Stimulated activated CD8-positive, alpha-beta memory T cell treated with anti-CD3 and anti-CD28 coated beads, Interleukin-4, amount 100 ng/mL, for 24 hours (primary cell): ENCODE measurements around the gene RASGRF2.

ENCODE experiments used
- DNase-seq: peaks from one replicate; pipeline ENCODE4 v3.0.0-alpha.2; 2020; ENCODE audit warnings: low read depth

Gene RASGRF2

GRCh38 chr5:80951366-80951765 is 8.8 kb upstream of the RASGRF2 start:
- no peak for DNase-seq

- DNase-seq, result no peak
Measured at GRCh38 chr5:80953587-80953986, 6.6 kb upstream of the RASGRF2 start.

- DNase-seq, result no peak
Measured at GRCh38 chr5:80955082-80955590, 5.0 kb upstream of the RASGRF2 start.

GRCh38 chr5:80956272-80956671 is 3.9 kb upstream of the RASGRF2 start:
- no peak for DNase-seq

DNA sequence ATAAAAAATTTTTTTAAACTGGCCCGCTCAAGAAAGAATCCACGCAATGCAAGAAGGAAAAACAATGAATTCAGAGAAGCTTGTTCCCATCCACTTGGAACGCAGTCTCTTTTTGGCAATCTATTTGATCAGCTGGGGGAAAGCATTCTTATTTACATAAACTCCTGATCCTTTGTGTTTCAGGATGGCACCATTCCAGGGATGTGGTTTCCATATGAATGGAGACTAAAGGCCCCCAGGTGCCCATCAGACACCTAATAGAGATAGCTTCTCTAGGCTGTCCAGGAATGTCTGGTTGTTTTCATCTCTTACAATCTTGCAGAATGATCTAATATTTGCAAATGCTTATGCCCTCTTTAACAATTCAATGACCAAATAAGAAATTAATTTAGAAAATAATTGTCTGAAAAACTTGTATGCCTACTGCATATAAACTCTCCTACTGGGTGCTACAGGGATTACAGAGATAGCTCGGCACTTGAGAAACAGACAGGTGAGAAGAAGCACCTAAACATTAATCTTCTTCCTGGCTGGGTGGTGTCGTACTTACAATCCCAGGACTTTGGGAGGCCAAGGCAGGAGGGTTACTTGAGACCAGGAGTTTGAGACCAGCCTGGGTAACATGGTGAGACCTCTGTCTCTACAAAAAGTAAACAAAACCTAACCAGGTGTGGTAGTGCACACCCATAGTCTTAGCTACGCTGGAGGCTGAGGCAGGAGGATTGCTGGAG is 3.0 kb upstream of the RASGRF2 start:
- DNase-seq, result no peak

DNA sequence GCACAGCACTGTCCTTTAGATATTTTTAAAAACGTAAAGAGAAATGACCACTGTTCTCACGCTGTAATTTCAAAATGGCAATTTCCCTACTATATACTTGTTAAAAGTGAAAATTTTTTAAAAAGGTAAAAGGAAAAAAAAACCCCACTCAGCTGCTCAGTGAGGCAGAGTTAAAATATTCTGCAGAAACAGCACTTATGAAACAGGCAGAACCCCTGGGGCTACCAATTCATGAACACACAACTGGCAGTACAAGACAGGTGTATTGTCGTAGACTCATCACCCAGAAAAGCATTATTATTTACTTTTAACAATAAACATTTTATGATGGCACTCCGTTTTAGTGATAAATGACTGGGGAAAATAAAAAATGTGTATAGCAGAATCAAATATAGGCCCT is 1.5 kb upstream of the RASGRF2 start:
- no peak for DNase-seq

DNA sequence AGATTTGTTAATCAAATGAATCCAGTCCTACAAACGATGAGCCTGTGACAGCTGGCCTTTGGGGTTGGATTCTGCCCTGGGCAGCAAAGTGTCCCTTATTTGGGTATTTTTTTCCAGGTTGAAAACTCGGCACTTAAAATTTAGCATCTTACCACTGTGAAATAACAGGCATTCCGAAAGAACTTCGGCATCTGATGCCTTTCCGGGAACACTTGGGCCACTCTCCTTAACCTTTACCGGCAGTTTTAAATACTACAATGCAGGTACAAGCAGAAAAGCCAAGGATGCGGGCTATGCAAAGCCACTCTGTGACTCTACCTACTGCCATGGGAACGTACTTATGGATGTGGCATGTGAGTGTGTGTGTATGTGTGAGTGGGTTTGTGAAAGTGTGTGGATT is 1.0 kb upstream of the RASGRF2 start:
- no peak for DNase-seq

- DNase-seq, result peak; percentile 31
Measured at GRCh38 chr5:80960531-80961375, 590 bp downstream of the RASGRF2 start.

DNA sequence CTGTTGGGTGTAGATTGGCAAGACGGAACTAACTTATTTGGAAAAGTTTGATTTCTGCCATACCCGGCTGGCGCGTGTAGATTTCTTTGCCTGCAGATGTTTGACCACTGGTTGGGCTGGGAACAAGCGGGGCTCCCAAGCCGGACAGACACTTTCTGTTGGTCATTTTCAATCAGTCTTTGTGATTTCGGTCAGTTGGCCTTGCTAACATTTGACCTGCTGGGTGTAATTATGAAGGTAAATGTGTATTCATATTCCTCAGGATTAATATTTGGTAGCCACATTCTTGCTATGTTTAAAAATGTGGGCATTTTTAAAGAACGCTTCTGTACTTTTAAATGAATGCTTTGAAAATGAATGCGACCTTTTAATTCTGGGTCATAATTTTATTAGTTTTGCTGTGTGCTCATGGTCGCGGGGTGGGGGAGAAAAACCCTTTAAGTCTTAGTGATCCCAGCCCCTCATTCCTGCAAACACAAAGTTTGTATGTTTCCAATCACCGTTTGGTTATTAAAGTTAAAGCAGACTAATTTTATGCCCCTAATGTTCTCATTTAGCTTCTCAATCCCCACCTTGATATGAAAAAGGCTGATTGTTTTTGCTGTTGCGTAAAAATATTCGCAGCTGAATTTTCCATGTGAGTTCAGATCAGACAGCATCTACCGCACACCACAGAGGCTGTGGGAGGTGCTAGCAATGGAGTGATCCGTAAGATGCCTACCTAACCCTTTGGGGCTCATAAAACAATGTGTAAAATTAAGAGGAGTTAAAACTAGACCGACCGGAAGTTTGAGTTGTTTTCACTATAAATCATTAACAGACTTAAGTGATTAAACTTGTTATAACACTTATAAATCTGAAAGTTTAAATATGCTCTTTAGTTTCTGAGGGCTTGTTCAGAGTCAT is 1.5 kb downstream of the RASGRF2 start:
- peak; percentile 34 for DNase-seq

- DNase-seq, result no peak
Measured at GRCh38 chr5:80962630-80963520, 2.7 kb downstream of the RASGRF2 start.

DNA sequence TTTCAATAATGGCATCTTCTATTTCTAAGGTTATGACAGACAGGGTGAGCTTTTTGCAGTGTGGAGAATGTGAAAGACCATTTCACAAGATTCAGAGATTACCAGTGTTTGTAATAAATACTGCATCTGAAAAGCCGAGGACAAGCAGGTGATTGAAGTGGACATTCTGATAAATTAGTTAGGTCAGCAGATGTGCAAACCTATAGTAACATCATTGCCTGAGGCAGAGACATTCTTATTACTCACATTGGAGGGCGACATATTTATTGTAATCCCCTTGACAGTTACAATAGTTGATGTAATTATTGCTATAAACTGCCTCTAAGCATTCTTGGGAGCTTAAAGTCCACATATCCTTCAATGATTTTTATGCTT is 3.3 kb downstream of the RASGRF2 start:
- DNase-seq, result no peak

DNA sequence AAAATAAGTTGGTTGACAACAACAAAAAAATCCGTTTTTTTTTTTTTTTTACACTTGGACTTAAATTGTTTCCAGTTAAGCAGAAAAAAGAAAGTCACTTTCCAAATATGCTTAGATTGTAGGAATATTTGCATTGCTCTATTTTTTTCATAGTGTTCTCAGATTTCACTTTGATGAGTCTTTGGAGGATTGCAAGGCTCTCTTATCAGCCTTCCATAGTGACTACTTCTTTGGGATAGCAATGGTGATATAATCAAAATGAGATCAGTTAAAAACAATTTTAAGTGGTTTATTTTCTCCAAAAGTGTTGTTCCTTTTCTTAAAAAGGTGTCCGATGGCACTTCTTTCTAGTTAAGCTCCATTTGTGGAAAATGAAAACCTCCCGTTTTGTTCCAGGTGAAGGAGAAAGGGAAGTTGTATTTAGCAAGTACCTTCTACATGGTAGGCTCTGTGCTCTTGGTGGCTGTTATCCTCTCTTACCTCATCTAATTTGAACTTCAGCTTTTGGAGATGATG is 3.9 kb downstream of the RASGRF2 start:
- no peak for DNase-seq

DNA sequence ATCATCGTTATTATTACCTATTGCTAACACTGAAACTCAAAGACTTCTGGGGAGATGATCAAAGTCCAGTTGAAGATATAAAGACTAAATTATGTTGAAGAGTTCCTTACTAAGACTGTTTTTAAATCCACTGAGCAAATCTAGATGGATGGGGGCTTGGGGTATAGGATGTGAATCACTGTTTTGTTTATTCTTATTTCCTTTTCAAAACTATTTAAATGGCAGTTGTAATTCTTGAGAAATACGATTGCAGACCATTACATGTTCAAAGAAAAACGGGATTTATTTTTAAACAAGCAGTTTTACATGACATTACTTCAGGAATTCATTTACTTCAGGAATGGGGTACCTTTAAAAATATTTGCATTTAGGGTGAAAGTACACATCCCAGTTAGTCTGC is 4.3 kb downstream of the RASGRF2 start:
- no peak for DNase-seq

DNA sequence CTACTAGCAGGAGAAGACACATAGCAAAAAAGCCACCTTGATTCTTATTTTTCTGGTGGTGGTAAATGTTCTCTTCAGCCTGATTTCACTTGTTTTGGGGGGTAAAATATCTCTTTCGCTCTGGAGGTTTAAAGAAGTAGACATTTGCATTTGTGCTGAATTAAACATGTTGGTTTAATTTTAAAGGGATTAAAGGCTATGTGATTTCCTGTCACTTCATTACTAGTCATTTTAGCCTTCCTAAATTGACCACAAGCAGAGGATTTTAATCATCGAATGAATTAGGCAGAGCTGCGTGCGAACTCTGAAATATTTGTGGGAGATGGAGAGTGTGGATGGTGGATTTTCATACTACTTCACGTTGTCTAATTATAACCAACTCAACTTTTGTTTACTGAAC is 4.8 kb downstream of the RASGRF2 start:
- DNase-seq, result no peak

- DNase-seq, result no peak
Measured at GRCh38 chr5:80967500-80968181, 7.5 kb downstream of the RASGRF2 start.

DNA sequence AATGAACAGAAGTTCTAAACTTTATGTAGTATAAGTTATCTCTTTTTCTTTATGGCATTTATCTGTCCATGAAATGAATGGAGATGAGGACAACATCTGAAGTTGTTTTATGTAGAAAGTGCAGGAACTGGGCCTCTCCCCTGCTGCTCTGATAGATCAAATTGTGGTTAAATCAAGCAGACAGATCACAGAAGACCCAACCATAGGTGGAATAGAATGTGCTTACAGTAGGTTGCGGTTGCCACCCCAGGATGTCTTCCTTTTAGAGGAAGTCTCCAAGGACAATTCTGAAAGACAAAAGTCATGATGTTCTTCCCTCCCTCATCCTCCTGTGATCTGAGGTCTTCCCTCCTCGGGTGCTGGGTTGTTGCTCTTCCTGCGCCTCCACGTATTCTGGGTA is 12.9 kb downstream of the RASGRF2 start:
- DNase-seq, result no peak

- no peak for DNase-seq
Measured at GRCh38 chr5:80975065-80975464, 14.9 kb downstream of the RASGRF2 start.

DNA sequence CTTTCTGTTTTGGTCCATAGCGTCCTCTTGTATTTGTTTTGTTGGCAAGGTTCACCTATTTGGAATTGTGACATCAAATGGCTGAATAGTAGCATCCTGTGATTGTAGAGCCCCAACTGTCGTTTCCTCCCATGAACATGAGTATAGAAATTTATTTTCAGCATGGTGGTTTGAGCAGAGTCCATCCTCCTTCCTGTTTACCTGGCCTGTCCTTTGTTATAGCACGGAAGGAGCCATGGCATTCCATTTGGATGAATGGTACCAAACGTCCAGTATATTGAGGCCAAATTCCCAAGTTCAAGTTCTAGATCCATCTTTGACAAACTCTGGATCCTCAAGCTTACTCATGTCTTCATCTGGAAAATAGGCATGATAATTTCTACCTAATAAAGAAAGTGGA is 16.8 kb downstream of the RASGRF2 start:
- DNase-seq, result no peak

DNA sequence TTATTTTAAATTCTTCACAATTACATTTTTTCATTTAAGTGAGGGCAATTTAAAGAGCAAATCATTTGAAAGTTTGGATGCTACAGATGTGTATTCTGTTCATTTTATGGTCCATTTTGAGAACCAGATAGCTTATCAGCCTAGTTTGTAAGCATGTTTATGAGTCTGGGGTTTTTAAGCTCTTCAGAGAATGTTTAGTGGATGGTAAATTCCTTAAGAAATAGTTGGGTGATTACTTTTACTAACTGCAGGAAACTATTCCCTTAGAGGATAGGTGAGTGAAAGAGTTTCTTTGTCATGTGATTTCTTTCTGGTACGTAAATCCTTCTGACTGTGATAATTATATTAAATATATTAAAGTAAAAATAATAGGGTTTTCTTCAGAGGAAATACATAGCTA is 17.6 kb downstream of the RASGRF2 start:
- DNase-seq, result no peak

GRCh38 chr5:80978772-80979317 is 18.7 kb downstream of the RASGRF2 start:
- DNase-seq, result no peak
